ENCODE data around the gene CAPZB. TPM values are rescaled to one million over a fixed set of nuclear protein-coding genes. Genes with fewer than 3 reads are reported as not detected.
A peak's percentile ranks its signal among the peaks of the same experiment; 100 is the strongest.

The CAPZB gene
- polyA plus RNA-seq, 1 of the 3 experiments (the other 2 are of a cell fraction) = 122 TPM

DNA sequence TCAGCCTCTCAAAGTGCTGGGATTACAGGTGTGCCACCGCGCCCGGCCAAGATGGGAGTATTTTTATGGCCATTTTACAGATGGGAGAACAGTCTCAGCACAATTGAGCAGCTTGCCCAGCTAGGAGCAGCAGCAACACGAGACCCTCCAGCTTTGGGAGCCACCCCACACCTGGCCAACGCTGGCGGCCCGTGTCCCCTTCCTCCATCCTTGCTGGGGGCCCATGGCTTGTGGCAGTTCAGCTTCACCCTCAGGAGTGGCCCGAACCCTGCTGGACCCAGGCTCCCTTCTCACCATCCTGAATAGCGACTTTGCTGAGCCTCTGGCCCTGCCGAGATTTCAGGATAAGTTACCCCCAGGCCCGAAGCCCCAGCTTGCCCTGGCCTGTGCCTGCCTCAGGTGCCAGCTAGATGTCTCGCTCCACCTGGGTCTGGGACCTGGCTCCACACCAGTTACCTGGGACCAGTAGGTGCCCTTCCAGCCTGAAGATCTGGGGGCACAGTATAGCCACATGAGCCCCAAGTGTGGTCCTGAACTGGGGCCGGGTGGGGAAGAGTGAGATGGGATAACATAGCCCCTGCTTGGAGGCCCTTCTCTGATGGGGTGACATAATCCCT, 154.0 kb downstream of the CAPZB start (continued):
- TF ChIP-seq, protein P1, sequence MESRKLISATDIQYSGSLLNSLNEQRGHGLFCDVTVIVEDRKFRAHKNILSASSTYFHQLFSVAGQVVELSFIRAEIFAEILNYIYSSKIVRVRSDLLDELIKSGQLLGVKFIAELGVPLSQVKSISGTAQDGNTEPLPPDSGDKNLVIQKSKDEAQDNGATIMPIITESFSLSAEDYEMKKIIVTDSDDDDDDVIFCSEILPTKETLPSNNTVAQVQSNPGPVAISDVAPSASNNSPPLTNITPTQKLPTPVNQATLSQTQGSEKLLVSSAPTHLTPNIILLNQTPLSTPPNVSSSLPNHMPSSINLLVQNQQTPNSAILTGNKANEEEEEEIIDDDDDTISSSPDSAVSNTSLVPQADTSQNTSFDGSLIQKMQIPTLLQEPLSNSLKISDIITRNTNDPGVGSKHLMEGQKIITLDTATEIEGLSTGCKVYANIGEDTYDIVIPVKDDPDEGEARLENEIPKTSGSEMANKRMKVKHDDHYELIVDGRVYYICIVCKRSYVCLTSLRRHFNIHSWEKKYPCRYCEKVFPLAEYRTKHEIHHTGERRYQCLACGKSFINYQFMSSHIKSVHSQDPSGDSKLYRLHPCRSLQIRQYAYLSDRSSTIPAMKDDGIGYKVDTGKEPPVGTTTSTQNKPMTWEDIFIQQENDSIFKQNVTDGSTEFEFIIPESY (IDR thresholded peaks at IDR 0.05; ENCODE audit: borderline replicate concordance, low read depth) = no peak
- no peak for TF ChIP-seq JUND (IDR thresholded peaks at IDR 0.05)
- no peak for TF ChIP-seq CHD2 (IDR thresholded peaks at IDR 0.05; ENCODE audit: low read length, partially characterized antibody)
- TF ChIP-seq, protein P2, sequence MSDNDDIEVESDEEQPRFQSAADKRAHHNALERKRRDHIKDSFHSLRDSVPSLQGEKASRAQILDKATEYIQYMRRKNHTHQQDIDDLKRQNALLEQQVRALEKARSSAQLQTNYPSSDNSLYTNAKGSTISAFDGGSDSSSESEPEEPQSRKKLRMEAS (IDR thresholded peaks at IDR 0.05; ENCODE audit: low read depth) = no peak
- TF ChIP-seq GABPA (IDR thresholded peaks at IDR 0.05; ENCODE audit: low read depth) = no peak
- no peak for TF ChIP-seq YY1 (IDR thresholded peaks at IDR 0.05; ENCODE audit: low read depth)

DNA sequence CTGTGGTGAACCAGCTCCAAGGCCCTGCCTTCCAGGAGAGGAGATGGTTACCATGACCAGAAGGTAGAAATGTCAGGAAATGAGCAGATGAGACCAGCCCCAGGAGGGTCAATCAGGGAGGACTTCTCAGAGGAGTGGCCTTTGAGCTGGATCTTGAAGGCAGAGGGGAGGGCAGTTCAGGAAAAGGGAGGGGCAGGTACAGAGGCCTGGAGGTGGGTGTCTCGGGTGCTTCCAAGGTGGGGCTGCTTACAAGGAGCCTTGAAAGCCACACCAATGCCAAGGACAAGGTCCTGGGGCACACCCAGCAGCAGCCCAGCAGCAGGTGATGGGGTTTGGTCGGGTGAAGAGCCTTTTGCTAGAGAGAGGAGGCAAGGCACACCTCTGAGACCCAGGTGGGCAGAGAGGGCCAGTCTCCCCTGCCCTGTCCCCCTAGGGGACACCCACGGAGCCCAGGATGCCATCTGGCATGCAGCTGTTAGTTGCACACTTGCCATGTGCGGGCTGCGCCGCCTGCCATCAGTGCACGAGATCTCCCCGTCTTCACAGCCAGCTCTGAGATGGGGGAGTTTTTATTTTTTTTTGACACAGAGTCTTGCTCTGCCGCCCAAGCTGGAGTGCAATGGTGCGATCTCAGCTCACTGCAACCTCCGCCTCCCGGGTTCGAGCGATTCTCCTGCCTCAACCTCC, 154.7 kb downstream of the CAPZB start:
- Histone ChIP-seq H3K27me3 (ENCODE audit: insufficient read depth) (no peaks in the 10 kb centered on the region), H3K4me3 (ENCODE audit: low read depth in 2 of 2, low read length in 1 of 2) (no peak overlapping the region), H3F3A (replicated peaks; ENCODE audit: insufficient read depth) (no peaks in the 10 kb centered on the region), H2AFZ (ENCODE audit: low read depth) (no peak overlapping the region), H3K27ac (ENCODE audit: low read depth in 2 of 2, low read length in 1 of 2) (no peak overlapping the region), H3K36me3 (replicated peaks in 1 of 2; ENCODE audit: control insufficient read depth in 1 of 2, insufficient read depth in 2 of 2, low read length in 1 of 2) (peaks cover 0 to 4% of the 10 kb centered on the region in 2 experiments), H3K9me2 (no peaks in the 10 kb centered on the region), H3K4me2 (no peak overlapping the region), H3K79me2 (ENCODE audit: insufficient read depth) (no peaks in the 10 kb centered on the region), H3K9ac (no peak overlapping the region), H3K9me3 (no peaks in the 10 kb centered on the region), H3K4me1 (ENCODE audit: control insufficient read depth in 1 of 2, insufficient read depth in 2 of 2, low read depth in 1 of 2, low read length in 1 of 2) (peaks cover 0 to 4% of the 10 kb centered on the region in 2 experiments; a peak in 1 of 4 replicates), H4K20me1 (ENCODE audit: insufficient read depth) (no peaks in the 10 kb centered on the region)
- 90% methylated on average over 11 of the region's 14 CpGs for WGBS (ENCODE audit: low lambda C conversion rate)
- POLR2A ChIA-PET = interaction anchor here (1.2 kb wide), 1 partner anchor 18 kb away, joined by 4 read pairs; the partner anchor contains the start of genes AKR7A2 and SLC66A1
- CTCF ChIA-PET = interaction anchor here (0.7 to 3.3 kb wide), 4 partner anchors 11 to 330 kb away, joined by 4 to 14 read pairs (median 12); no protein-coding TSS in a partner anchor
- TF ChIP-seq POLR2AphosphoS5 (IDR thresholded peaks at IDR 0.05; ENCODE audit: low read depth, low read length) = peak; percentile 19; the same call in 1 of the 2 replicates
- no peak for TF ChIP-seq TEAD4 (IDR thresholded peaks at IDR 0.05; ENCODE audit: borderline replicate concordance, insufficient read depth)
- peak; percentile 76 for DNase-seq

DNA sequence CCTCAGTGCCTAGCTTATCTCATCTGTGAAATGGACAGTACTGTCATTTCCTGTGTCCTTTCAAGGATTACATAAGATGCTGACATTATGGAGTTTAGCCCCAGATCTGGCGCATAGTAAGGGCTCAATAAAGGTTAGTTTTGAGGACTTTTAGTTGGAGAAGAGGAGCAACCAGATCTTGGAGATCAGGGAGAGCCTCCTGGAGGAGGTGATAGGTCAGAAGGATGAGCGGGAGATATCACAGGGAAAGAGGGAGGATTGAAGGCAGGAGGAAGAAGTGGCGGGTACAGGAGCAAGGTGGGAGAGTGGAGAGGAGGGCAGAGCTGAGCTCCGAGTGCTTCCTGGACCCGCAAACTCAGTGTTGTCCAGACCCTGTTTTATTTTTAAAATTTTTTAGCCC, 155.7 kb downstream of the CAPZB start:
- Histone ChIP-seq H3K36me3 (replicated peaks in 1 of 2; ENCODE audit: control insufficient read depth in 1 of 2, insufficient read depth in 2 of 2, low read length in 1 of 2) (peaks cover 0 to 4% of the 10 kb centered on the region in 2 experiments), H3K4me1 (ENCODE audit: control insufficient read depth in 1 of 2, insufficient read depth in 2 of 2, low read depth in 1 of 2, low read length in 1 of 2) (peaks cover 0 to 4% of the 10 kb centered on the region in 2 experiments; a peak in 1 of 4 replicates), H3K4me2 (no peak overlapping the region), H3K4me3 (ENCODE audit: low read depth in 2 of 2, low read length in 1 of 2) (no peak overlapping the region), H3K79me2 (ENCODE audit: insufficient read depth) (no peaks in the 10 kb centered on the region), H3K27ac (ENCODE audit: low read depth in 2 of 2, low read length in 1 of 2) (no peak overlapping the region), H2AFZ (ENCODE audit: low read depth) (no peak overlapping the region), H3K9me3 (no peaks in the 10 kb centered on the region), H3K27me3 (ENCODE audit: insufficient read depth) (no peaks in the 10 kb centered on the region), H3F3A (replicated peaks; ENCODE audit: insufficient read depth) (no peaks in the 10 kb centered on the region), H4K20me1 (ENCODE audit: insufficient read depth) (no peaks in the 10 kb centered on the region), H3K9me2 (no peaks in the 10 kb centered on the region), H3K9ac (no peak overlapping the region)
- CTCF ChIA-PET = interaction anchor here (0.7 to 3.3 kb wide), 4 partner anchors 12 to 331 kb away, joined by 4 to 14 read pairs (median 12); no protein-coding TSS in a partner anchor
- POLR2A ChIA-PET = no interaction called here
- 93% methylated on average over 5 of the region's 5 CpGs for WGBS (ENCODE audit: low lambda C conversion rate)
- DNase-seq = no peak
- no peak for TF ChIP-seq EZH2phosphoT487 (IDR thresholded peaks at IDR 0.05; ENCODE audit: borderline replicate concordance, low read depth)
- TF ChIP-seq, protein P3, sequence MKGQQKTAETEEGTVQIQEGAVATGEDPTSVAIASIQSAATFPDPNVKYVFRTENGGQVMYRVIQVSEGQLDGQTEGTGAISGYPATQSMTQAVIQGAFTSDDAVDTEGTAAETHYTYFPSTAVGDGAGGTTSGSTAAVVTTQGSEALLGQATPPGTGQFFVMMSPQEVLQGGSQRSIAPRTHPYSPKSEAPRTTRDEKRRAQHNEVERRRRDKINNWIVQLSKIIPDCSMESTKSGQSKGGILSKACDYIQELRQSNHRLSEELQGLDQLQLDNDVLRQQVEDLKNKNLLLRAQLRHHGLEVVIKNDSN (IDR thresholded peaks at IDR 0.05; ENCODE audit: borderline replicate concordance, low read depth) = no peak
- no peak for TF ChIP-seq SMC3 (IDR thresholded peaks at IDR 0.05; ENCODE audit: low read depth, low read length)
- no peak for TF ChIP-seq CHD2 (IDR thresholded peaks at IDR 0.05; ENCODE audit: low read length, partially characterized antibody)
- no peak for TF ChIP-seq RAD21 (IDR thresholded peaks at IDR 0.05; ENCODE audit: low read length)
- no peak for TF ChIP-seq EP300 (IDR thresholded peaks at IDR 0.05; ENCODE audit: borderline replicate concordance in 1 of 2, low read depth in 1 of 2, low read length in 1 of 2)
- TF ChIP-seq YY1 (IDR thresholded peaks at IDR 0.05; ENCODE audit: low read depth) = no peak
- TF ChIP-seq, protein P1 (IDR thresholded peaks at IDR 0.05; ENCODE audit: borderline replicate concordance, low read depth) = no peak
- no peak for TF ChIP-seq RFX5 (IDR thresholded peaks at IDR 0.05; ENCODE audit: low read length)
- no peak for TF ChIP-seq TCF12 (IDR thresholded peaks at IDR 0.05)
- no peak for TF ChIP-seq RCOR1 (IDR thresholded peaks at IDR 0.05; ENCODE audit: low read length)
- TF ChIP-seq FOXJ3 (CRISPR knock-in tag; IDR thresholded peaks at IDR 0.05) = no peak
- no peak for TF ChIP-seq GATA2 (CRISPR knock-in tag; IDR thresholded peaks at IDR 0.05)
- TF ChIP-seq NFIC (IDR thresholded peaks at IDR 0.05; ENCODE audit: borderline replicate concordance) = no peak

Data from SK-N-SH (cell line).